ENCODE results near the gene CT47A7. TPM values are rescaled to one million over a fixed set of nuclear protein-coding genes. Genes with fewer than 3 reads are reported as not detected.
"Not testable (repeated sequence)": the region's sequence is repeated elsewhere in the genome, so short reads cannot be mapped to it uniquely, and the experiment has no call there.

CT47A7 gene
- not detected for total RNA-seq

GRCh38 chrX:120956500-120956899 is at the start of gene CT47A7:
CT47A7 (minus strand) TSS chrX:120956600; CDS start chrX:120956345, 255 bp downstream.
- H3K4me3 Mint-ChIP-seq; H3K4me1 Mint-ChIP-seq; H3K27ac Mint-ChIP-seq; DNase-seq; H3K27me3 Mint-ChIP-seq; H3K36me3 Mint-ChIP-seq; POLR2A ChIA-PET; ATAC-seq (ENCODE audit: low read depth); H3K9me3 Mint-ChIP-seq: not testable (repeated sequence)

- DNase-seq (no peak), ATAC-seq (ENCODE audit: low read depth) (no peak)
- Mint-ChIP-seq H3K36me3 (no peaks in the 10 kb centered on the region), H3K4me1 (no peaks in the 10 kb centered on the region), H3K27me3 (no peaks in the 10 kb centered on the region), H3K4me3 (no peak overlapping the region), H3K27ac (no peak overlapping the region), H3K9me3 (no peaks in the 10 kb centered on the region)
- POLR2A ChIA-PET, result no interaction called here
Measured at GRCh38 chrX:121000589-121000988, 44.2 kb upstream of the CT47A7 start.

DNA sequence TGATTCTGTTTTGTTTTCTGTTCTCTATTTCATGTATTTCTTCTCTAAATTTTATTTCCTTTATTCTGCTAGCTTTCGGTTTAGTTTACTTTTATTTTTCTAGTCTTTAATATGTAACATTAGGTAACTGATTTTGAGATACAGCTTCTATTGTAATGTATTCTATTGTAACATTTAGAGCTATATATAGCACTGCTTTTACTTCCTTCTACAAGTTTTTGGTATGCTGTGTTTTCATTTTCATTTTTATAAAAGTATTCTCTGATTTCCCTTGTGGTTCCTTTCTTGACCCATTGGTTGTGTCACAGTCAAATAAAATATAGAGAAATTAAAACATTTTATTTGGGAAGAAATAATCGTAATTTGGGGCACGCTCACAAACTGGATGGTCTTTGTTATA is 43.0 kb upstream of the CT47A7 start:
- Mint-ChIP-seq H3K27me3 (no peaks in the 10 kb centered on the region), H3K9me3 (no peaks in the 10 kb centered on the region), H3K4me3 (no peak overlapping the region), H3K27ac (no peak overlapping the region), H3K36me3 (no peaks in the 10 kb centered on the region), H3K4me1 (no peaks in the 10 kb centered on the region)
- POLR2A ChIA-PET, result no interaction called here
- DNase-seq, result no peak
- ATAC-seq (ENCODE audit: low read depth), result no peak

- H3K4me1 Mint-ChIP-seq; DNase-seq; ATAC-seq (ENCODE audit: low read depth); POLR2A ChIA-PET; H3K36me3 Mint-ChIP-seq; H3K4me3 Mint-ChIP-seq; H3K9me3 Mint-ChIP-seq; H3K27me3 Mint-ChIP-seq; H3K27ac Mint-ChIP-seq: not testable (repeated sequence)
Measured at GRCh38 chrX:120985660-120986059, 29.3 kb upstream of the CT47A7 start, which contains the start of gene CT47A1. CT47A1 (minus strand) TSS chrX:120985760; CDS start chrX:120985529, 231 bp downstream.

Other genes with a start within 250 kb of the CT47A7 start
- not detected for gene CT47B1, start 80.7 kb downstream of the CT47A7 start, total RNA-seq
- gene CT47A11, start 19.4 kb downstream of the CT47A7 start, total RNA-seq, result not detected
- not detected for gene CT47A10, start 14.6 kb downstream of the CT47A7 start, total RNA-seq
- gene CT47A9, start 9.7 kb downstream of the CT47A7 start, total RNA-seq, result not detected
- not detected for gene CT47A8, start 4.9 kb downstream of the CT47A7 start, total RNA-seq
- not detected for gene CT47A6, start 4.9 kb upstream of the CT47A7 start, total RNA-seq
- not detected for gene CT47A5, start 9.7 kb upstream of the CT47A7 start, total RNA-seq
- not detected for gene CT47A4, start 14.6 kb upstream of the CT47A7 start, total RNA-seq
- gene CT47A3, start 19.5 kb upstream of the CT47A7 start, total RNA-seq, result not detected
- not detected for gene CT47A2, start 24.3 kb upstream of the CT47A7 start, total RNA-seq
- gene CT47A1, start 29.2 kb upstream of the CT47A7 start, total RNA-seq, result not detected
- gene GLUD2, start 91.0 kb upstream of the CT47A7 start, total RNA-seq, result under 1 TPM; 0.25 to 0.28 TPM